A549 (cell line): ENCODE results near the gene NPLOC4. TPM values are rescaled to one million over a fixed set of nuclear protein-coding genes. Genes with fewer than 3 reads are reported as not detected.

Experiments used
- ATAC-seq, 2 experiments: fragments of 200-7000 bp in 1 of 2; fragments of >200 bp in 1 of 2; cut with Nextera tagmentation in 1 of 2; cut with Tn5 transposase in 1 of 2; 3 replicates each; pipeline versions ENCODE4 v1.8.0 to v1.9.1; 2018 to 2020; ENCODE audit warnings: mild to moderate bottlenecking in 1 of 2, moderate library complexity in 1 of 2
- CTCF ChIA-PET: fragments of 300-600 bp; sonication (Branson Sonifier 250); formaldehyde crosslinking; extraction: SDS; loops from one replicate; lab custom pipeline; 2021; ENCODE audit warnings: antibody characterized with exemption, inconsistent platforms; lab: Yijun Ruan, JAX
- POLR2A ChIA-PET: fragments of 350-600 bp; formaldehyde crosslinking; extraction: SDS; loops from one replicate; lab custom pipeline; 2021; ENCODE audit warnings: antibody characterized with exemption, inconsistent platforms; lab: Yijun Ruan, JAX
- DNase-seq, 2 experiments: peaks; one replicate each; pipeline versions ENCODE4 v3.0.0 to v3.0.0-alpha.2; 2011 to 2016; ENCODE audit warnings: low read depth in 1 of 2, low spot score in 1 of 2
- FAIRE-seq: peaks from 2 replicates; lab custom pipeline; 2011; peaks lifted over from hg19 to GRCh38; lab: Jason Lieb, UNC
- H3K27ac ChIP-seq, 2 experiments: fragments of >200 bp; sonication (Bioruptor Twin); formaldehyde crosslinking; 3 replicates each; pipeline ENCODE4 v1.5.1; 2016 to 2017
- H3K4me1 ChIP-seq: fragments of >200 bp; sonication (Bioruptor Twin); formaldehyde crosslinking; 3 replicates; pipeline ENCODE4 v1.6.1; 2016
- H3K4me2 ChIP-seq: fragments of >200 bp; sonication (Bioruptor Twin); formaldehyde crosslinking; 3 replicates; pipeline ENCODE4 v1.6.1; 2016
- H3K4me3 ChIP-seq: fragments of >200 bp; sonication (Bioruptor Twin); formaldehyde crosslinking; 3 replicates; pipeline ENCODE4 v1.5.1; 2016
- H3K9me3 ChIP-seq: fragments of >200 bp; sonication (Bioruptor Twin); formaldehyde crosslinking; 3 replicates; pipeline ENCODE4 v1.6.1; 2016
- CHD4 ChIP-seq: fragments of 200-600 bp; sonication (generic); IDR thresholded peaks from 2 replicates; pipeline ENCODE4 v1.6.1; 2016; ENCODE audit warnings: antibody characterized with exemption, mild to moderate bottlenecking, borderline replicate concordance
- CTCF ChIP-seq: fragments of >200 bp; sonication (Bioruptor Twin); formaldehyde crosslinking; IDR thresholded peaks from 3 replicates; pipeline ENCODE4 v1.5.1; 2016
- ESRRA ChIP-seq: fragments of 150-350 bp; IDR thresholded peaks from 2 replicates; pipeline ENCODE4 v1.6.1; 2014; ENCODE audit warnings: mild to moderate bottlenecking, low read length, borderline replicate concordance
- FOSL2 ChIP-seq, 2 experiments: fragments of 450-650 bp in 1 of 2; fragments of >200 bp in 1 of 2; sonication (Bioruptor Twin) in 1 of 2; formaldehyde crosslinking; IDR thresholded peaks; 2 replicates each; pipeline versions ENCODE4 v1.5.0 to v1.6.1; 2016 to 2020; ENCODE audit warnings: mild to moderate bottlenecking in 1 of 2, moderate library complexity in 1 of 2
- GATA3 ChIP-seq: IDR thresholded peaks from 2 replicates; pipeline ENCODE4 v1.6.1; 2012; ENCODE audit warnings: borderline replicate concordance
- HOXB5 ChIP-seq: fragments of 250-450 bp; sonication (Bioruptor Pico); IDR thresholded peaks from 2 replicates; pipeline ENCODE4 v1.5.0; 2020; ENCODE audit warnings: mild to moderate bottlenecking, moderate library complexity
- JUN ChIP-seq, 2 experiments: fragments of >200 bp; sonication (Bioruptor Twin); formaldehyde crosslinking; IDR thresholded peaks; 2 replicates in 1 of 2; 3 replicates in 1 of 2; pipeline ENCODE4 v1.6.1; 2016 to 2017
- JUNB ChIP-seq: fragments of >200 bp; sonication (Bioruptor Twin); formaldehyde crosslinking; IDR thresholded peaks from 2 replicates; pipeline ENCODE4 v1.6.1; 2016
- KDM1A ChIP-seq: fragments of 200-600 bp; sonication (generic); IDR thresholded peaks from 2 replicates; pipeline ENCODE4 v1.6.1; 2016; ENCODE audit warnings: low read depth, mild to moderate bottlenecking
- MAX ChIP-seq: IDR thresholded peaks from 2 replicates; pipeline ENCODE4 v1.6.1; 2012
- MAZ ChIP-seq: fragments of 150-350 bp; IDR thresholded peaks from 2 replicates; pipeline ENCODE4 v1.6.1; 2014; ENCODE audit warnings: antibody characterized with exemption, low read depth, low read length, borderline replicate concordance
- NFE2L2 ChIP-seq: fragments of 150-350 bp; conservative IDR thresholded peaks from 2 replicates; pipeline ENCODE4 v1.6.1; 2014; ENCODE audit warnings: low read length
- NPAS2 ChIP-seq: fragments of 250-450 bp; sonication (Bioruptor Pico); IDR thresholded peaks from 2 replicates; pipeline ENCODE4 v1.8.0; 2022; ENCODE audit warnings: mild to moderate bottlenecking, moderate library complexity, borderline replicate concordance
- PBX3 ChIP-seq: IDR thresholded peaks from 2 replicates; pipeline ENCODE4 v1.6.1; 2012
- POLR2AphosphoS2 ChIP-seq: conservative IDR thresholded peaks from 2 replicates; pipeline ENCODE4 v1.6.1; 2012; ENCODE audit warnings: low read length, improper control_type of control experiment, inconsistent platforms
- RAD21 ChIP-seq, 2 experiments: fragments of >200 bp in 1 of 2; sonication (Bioruptor Twin) in 1 of 2; formaldehyde crosslinking in 1 of 2; IDR thresholded peaks in 1 of 2; conservative IDR thresholded peaks in 1 of 2; 2 replicates in 1 of 2; 3 replicates in 1 of 2; pipeline ENCODE4 v1.6.1; 2012 to 2018; ENCODE audit warnings: inconsistent platforms in 1 of 2
- SMC3 ChIP-seq: fragments of >200 bp; sonication (Bioruptor Twin); formaldehyde crosslinking; IDR thresholded peaks from 3 replicates; pipeline ENCODE4 v1.6.1; 2018; ENCODE audit warnings: inconsistent platforms
- SREBF2 ChIP-seq: fragments of 450-650 bp; IDR thresholded peaks from 2 replicates; pipeline ENCODE4 v1.6.1; 2014; ENCODE audit warnings: mild to moderate bottlenecking, moderate library complexity
- TP53 ChIP-seq: fragments of 250-450 bp; sonication (Bioruptor Pico); IDR thresholded peaks from 2 replicates; pipeline ENCODE4 v1.5.0; 2021; ENCODE audit warnings: mild to moderate bottlenecking, moderate library complexity
- USF2 ChIP-seq: fragments of 450-650 bp; IDR thresholded peaks from 2 replicates; pipeline ENCODE4 v1.6.1; 2014; ENCODE audit warnings: antibody characterized with exemption
- ZFP36 ChIP-seq: fragments of 450-650 bp; IDR thresholded peaks from 2 replicates; pipeline ENCODE4 v1.6.1; 2014; ENCODE audit warnings: borderline replicate concordance; ENCODE audit not compliant: partially characterized antibody
- WGBS: methylation state at CpG from one replicate; pipeline ENCODE4 v1.1.6; 2017; ENCODE audit errors: missing lambda C conversion rate; 5-methylcytosine and 5-hydroxymethylcytosine counted together
- polyA plus RNA-seq, 4 experiments: library from polyadenylated mRNA; depleted of rRNA in 3 of 4; stranded (reverse); fragments of >200 nt; fragmentation: RNase III in 1 of 4; extraction: RNeasy Plus Mini Kit Qiagen cat#74134 plus additional on column Dnase treatment in 1 of 4; gene quantifications; 2 replicates in 3 of 4; 3 replicates in 1 of 4; pipeline ENCODE4 v1.2.3, GENCODE V29; 2011 to 2017

Gene NPLOC4
- polyA plus RNA-seq, 2 of the 4 experiments (the other 2 are of a cell fraction), result 98.5 to 101 TPM

- POLR2A ChIA-PET, result interaction anchor here (1.0 kb wide), 1 partner anchor 44 kb away, joined by 4 read pairs; no protein-coding TSS in a partner anchor
- Histone ChIP-seq H3K4me3 (no peak overlapping the region), H3K9me3 (no peaks in the 10 kb centered on the region), H3K27ac (peak overlapping the region; percentile 55 to 62; a peak in 4 of 6 replicates), H3K4me1 (peaks cover 73% of the 10 kb centered on the region), H3K4me2 (peak overlapping the region; percentile 58)
- FAIRE-seq (no peak), ATAC-seq (no peak), DNase-seq (no peak)
- WGBS, result 85% methylated on average over 4 of the region's 6 CpGs
- TF ChIP-seq CTCF (no peak), FOSL2 (IDR thresholded peaks at IDR 0.05) (no peak), FOSL2 (CRISPR knock-in tag; IDR thresholded peaks at IDR 0.05) (no peak), HOXB5 (CRISPR knock-in tag) (no peak), SMC3 (no peak), MAX (no peak), ESRRA (no peak), TP53 (CRISPR knock-in tag) (no peak)
- CTCF ChIA-PET, result interaction anchor here (1.0 to 45.0 kb wide), 4 partner anchors 27 to 304 kb away, joined by 4 to 1604 read pairs (median 20); no protein-coding TSS in a partner anchor
Observed at GRCh38 chr17:81556863-81557262, 80.0 kb downstream of the NPLOC4 start.

GRCh38 chr17:81556175-81556691, 80.7 kb downstream of the NPLOC4 start:
- peak in 1 of 2 experiments; percentile 10; a peak in 1 of 5 replicates for TF ChIP-seq JUN (IDR thresholded peaks at IDR 0.05)
- TF ChIP-seq FOSL2 (IDR thresholded peaks at IDR 0.05), result 0 out of 2 replicates have a peak, but pooled peaks have one; percentile 29
- peak; percentile 65 for TF ChIP-seq FOSL2 (CRISPR knock-in tag; IDR thresholded peaks at IDR 0.05)
- no peak for TF ChIP-seq KDM1A
- TF ChIP-seq GATA3, result peak; percentile 42
- TF ChIP-seq POLR2AphosphoS2, result peak; percentile 54; the same call in 1 of the 2 replicates
- TF ChIP-seq MAX, result peak; percentile 38; the same call in 1 of the 2 replicates
- TF ChIP-seq CTCF, result no peak
- peak; percentile 33; the same call in 1 of the 2 replicates for TF ChIP-seq JUNB
- no peak for TF ChIP-seq MAZ
- CTCF ChIA-PET, result interaction anchor here (1.2 to 45.0 kb wide), 5 partner anchors 28 to 303 kb away, joined by 4 to 1604 read pairs (median 9); no protein-coding TSS in a partner anchor
- ATAC-seq, result no peak
- peak in 1 of 2 experiments; percentile 64 for DNase-seq
- Histone ChIP-seq H3K9me3 (no peaks in the 10 kb centered on the region), H3K4me3 (no peak overlapping the region), H3K4me1 (peaks cover 67% of the 10 kb centered on the region), H3K4me2 (peak overlapping the region; percentile 58), H3K27ac (peak overlapping the region; percentile 55 to 62)
- POLR2A ChIA-PET, result interaction anchor here (0.7 to 0.8 kb wide), 2 partner anchors 10 to 45 kb away, joined by 3 to 5 read pairs; no protein-coding TSS in a partner anchor
- WGBS, result 64% methylated on average over 7 of the region's 9 CpGs
- FAIRE-seq, result no peak

- 39% methylated on average over 24 of the region's 24 CpGs for WGBS
- FAIRE-seq, result no peak
- H3K4me1 ChIP-seq, result peaks cover 51% of the 10 kb centered on the region
- ChIA-PET CTCF (interaction anchor here (1.0 to 45.0 kb wide), 5 partner anchors 10 to 301 kb away, joined by 3 to 1604 read pairs (median 6); no protein-coding TSS in a partner anchor), POLR2A (interaction anchor here (0.7 kb wide), 1 partner anchor 13 kb away, joined by 5 read pairs; no protein-coding TSS in a partner anchor)
- no peaks in the 10 kb centered on the region for H3K9me3 ChIP-seq
- peak overlapping the region; percentile 86 for H3K4me3 ChIP-seq
- peak; percentile 33 to 47 for ATAC-seq
- H3K27ac ChIP-seq, result peak overlapping the region; percentile 84 to 97
- TF ChIP-seq PBX3 (0 out of 2 replicates have a peak, but pooled peaks have one; percentile 19), FOSL2 (IDR thresholded peaks at IDR 0.05) (no peak), FOSL2 (CRISPR knock-in tag; IDR thresholded peaks at IDR 0.05) (peak; percentile 55), NFE2L2 (no peak), RAD21 (conservative IDR thresholded peaks at IDR 0.05 in 1 of 2, IDR thresholded peaks at IDR 0.05 in 1 of 2) (0 out of 5 replicates have a peak, but pooled peaks of 1 of the 2 experiments have one; percentile 8), CHD4 (no peak), USF2 (peak; percentile 77), ZFP36 (no peak), SREBF2 (no peak), NPAS2 (no peak)
- peak overlapping the region; percentile 93 for H3K4me2 ChIP-seq
- DNase-seq, result peak; percentile 71 to 85
Observed at GRCh38 chr17:81553616-81554181, 83.2 kb downstream of the NPLOC4 start.
